Measurements from ENCODE around the gene MYOZ3. TPM values are rescaled to one million over a fixed set of nuclear protein-coding genes. Genes with fewer than 3 reads are reported as not detected.

The MYOZ3 gene
- total RNA-seq, 2 donors from 2014 or later, result 12.4 to 15.8 TPM

DNA sequence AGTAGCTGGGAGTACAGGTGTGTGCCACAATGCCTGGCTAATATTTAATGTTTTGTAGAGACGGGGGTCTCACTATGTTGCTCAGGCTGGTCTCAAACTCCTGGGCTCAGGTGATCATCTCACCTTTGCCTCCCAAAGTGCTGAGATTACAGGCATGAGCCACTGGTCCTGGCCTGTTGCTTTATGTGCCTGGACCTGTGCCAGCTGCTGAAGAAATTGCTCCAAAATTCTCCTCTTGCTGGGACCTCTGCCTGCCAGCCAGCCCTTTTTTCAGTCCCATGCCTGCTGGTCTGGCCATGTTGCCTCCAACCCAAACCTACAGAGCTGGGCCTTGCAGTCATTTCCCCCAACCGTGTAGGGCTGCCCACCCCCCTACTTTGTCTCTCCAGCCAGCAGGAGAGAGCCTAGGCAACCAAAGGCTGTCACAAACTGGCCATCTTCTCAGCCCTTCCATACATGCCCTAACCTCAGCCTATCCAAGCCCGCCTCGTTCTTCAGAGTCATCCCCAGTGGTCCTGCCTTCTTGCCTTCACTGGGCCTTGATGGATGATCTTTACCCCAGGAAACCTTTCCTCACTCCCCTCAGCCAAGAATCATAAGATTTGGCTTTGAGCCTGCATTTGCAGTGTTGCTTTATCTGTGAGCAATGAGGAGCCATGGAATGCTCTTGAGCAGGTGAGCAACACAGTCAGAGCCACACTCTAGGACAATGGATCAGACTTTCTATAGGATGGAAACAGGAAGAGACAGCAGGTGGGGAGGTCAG is 48.0 kb upstream of the MYOZ3 start:
- no peak overlapping the region for H3K27ac Mint-ChIP-seq
- H3K9me3 ChIP-seq (ENCODE audit: control insufficient read depth, low read length), result no peaks in the 10 kb centered on the region
- no peak overlapping the region for H3K4me3 ChIP-seq (ENCODE audit: low read length)
- H3K27me3 ChIP-seq (ENCODE audit: control insufficient read depth, insufficient read depth, low read length, poor library complexity, severe bottlenecking), result no peaks in the 10 kb centered on the region
- peaks cover 18% of the 10 kb centered on the region for H3K4me1 ChIP-seq (ENCODE audit: control insufficient read depth, insufficient read depth, low read length)
- TF ChIP-seq CTCF (conservative IDR thresholded peaks at IDR 0.05), result no peak
- no peak overlapping the region for H3K9ac ChIP-seq (ENCODE audit: extremely low read depth, low read length, poor library complexity, severe bottlenecking)
- H3K27ac ChIP-seq (ENCODE audit: low read depth, low read length), result no peak overlapping the region
- H3K4me1 Mint-ChIP-seq, result peaks cover 43% of the 10 kb centered on the region
- H3K4me3 Mint-ChIP-seq, result no peak overlapping the region
- peaks cover 4% of the 10 kb centered on the region for H3K27me3 Mint-ChIP-seq (ENCODE audit: insufficient read depth)
- DNase-seq, result no peak
- H3K36me3 Mint-ChIP-seq (ENCODE audit: low read depth), result no peaks in the 10 kb centered on the region
- H3K9me3 Mint-ChIP-seq, result no peaks in the 10 kb centered on the region
- H3K36me3 ChIP-seq (ENCODE audit: control insufficient read depth, insufficient read depth, low read length), result no peaks in the 10 kb centered on the region
- WGBS, 2 experiments (ENCODE audit: insufficient coverage in 1 of 2, insufficient read length in 1 of 2), result 91% methylated on average over 1 to 4 of the region's 4 CpGs

DNA sequence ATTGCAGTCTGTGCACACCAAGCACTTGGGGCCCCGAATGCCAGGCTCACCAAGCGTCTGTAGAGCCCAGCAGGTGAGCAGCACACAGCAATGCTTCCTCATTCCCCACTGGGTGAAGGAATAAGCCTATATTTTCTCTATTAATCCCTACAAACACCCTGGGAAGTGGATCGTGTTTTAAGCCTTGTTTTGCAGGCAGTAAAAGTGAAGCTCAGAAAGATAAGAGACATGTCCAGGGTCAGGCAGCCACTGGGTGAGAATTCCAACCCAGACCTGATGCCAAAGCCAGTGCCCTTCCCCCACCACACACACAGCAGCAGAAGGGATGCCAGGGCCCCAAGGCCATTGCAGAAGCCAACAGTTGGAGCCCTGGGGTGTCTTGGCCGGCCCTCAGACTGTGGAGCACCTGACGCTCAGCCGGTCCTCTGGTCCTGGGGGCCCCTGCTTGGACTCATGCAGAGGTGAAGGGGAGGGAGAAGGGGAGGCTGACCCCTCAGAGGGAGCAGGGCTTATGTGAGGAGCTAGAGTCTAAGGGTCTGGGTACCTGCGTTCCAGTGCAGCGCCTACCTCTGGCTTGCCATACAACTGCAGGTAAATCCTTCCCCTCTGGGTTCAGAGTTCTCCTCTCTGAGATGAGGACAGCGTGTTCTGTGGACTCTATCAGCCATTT is 46.9 kb upstream of the MYOZ3 start:
- Mint-ChIP-seq H3K4me3 (no peak overlapping the region), H3K36me3 (ENCODE audit: low read depth) (no peaks in the 10 kb centered on the region), H3K9me3 (no peaks in the 10 kb centered on the region), H3K4me1 (peaks cover 47% of the 10 kb centered on the region), H3K27me3 (ENCODE audit: insufficient read depth) (peaks cover 4% of the 10 kb centered on the region), H3K27ac (no peak overlapping the region)
- no peak overlapping the region for H3K9ac ChIP-seq (ENCODE audit: extremely low read depth, low read length, poor library complexity, severe bottlenecking)
- peak; percentile 77 for DNase-seq
- H3K9me3 ChIP-seq (ENCODE audit: control insufficient read depth, low read length), result no peaks in the 10 kb centered on the region
- no peaks in the 10 kb centered on the region for H3K36me3 ChIP-seq (ENCODE audit: control insufficient read depth, insufficient read depth, low read length)
- peaks cover 18% of the 10 kb centered on the region for H3K4me1 ChIP-seq (ENCODE audit: control insufficient read depth, insufficient read depth, low read length)
- TF ChIP-seq CTCF (conservative IDR thresholded peaks at IDR 0.05), result peak; percentile 80
- 78 to 91% methylated on average over 4 to 9 of the region's 9 CpGs for WGBS, 2 experiments (ENCODE audit: insufficient coverage in 1 of 2, insufficient read length in 1 of 2)
- H3K4me3 ChIP-seq (ENCODE audit: low read length), result no peak overlapping the region
- H3K27me3 ChIP-seq (ENCODE audit: control insufficient read depth, insufficient read depth, low read length, poor library complexity, severe bottlenecking), result no peaks in the 10 kb centered on the region
- H3K27ac ChIP-seq (ENCODE audit: low read depth, low read length), result no peak overlapping the region

GRCh38 chr5:150614661-150615060 is 46.4 kb upstream of the MYOZ3 start:
- no peaks in the 10 kb centered on the region for H3K9me3 Mint-ChIP-seq
- Histone ChIP-seq H3K27ac (ENCODE audit: low read depth, low read length) (no peak overlapping the region), H3K36me3 (ENCODE audit: control insufficient read depth, insufficient read depth, low read length) (no peaks in the 10 kb centered on the region), H3K27me3 (ENCODE audit: control insufficient read depth, insufficient read depth, low read length, poor library complexity, severe bottlenecking) (no peaks in the 10 kb centered on the region), H3K4me3 (ENCODE audit: low read length) (no peak overlapping the region), H3K9ac (ENCODE audit: extremely low read depth, low read length, poor library complexity, severe bottlenecking) (no peak overlapping the region), H3K9me3 (ENCODE audit: control insufficient read depth, low read length) (no peaks in the 10 kb centered on the region), H3K4me1 (ENCODE audit: control insufficient read depth, insufficient read depth, low read length) (peaks cover 23% of the 10 kb centered on the region)
- no peaks in the 10 kb centered on the region for H3K36me3 Mint-ChIP-seq (ENCODE audit: low read depth)
- DNase-seq, result no peak
- H3K27me3 Mint-ChIP-seq (ENCODE audit: insufficient read depth), result peaks cover 4% of the 10 kb centered on the region
- no peak for TF ChIP-seq CTCF (conservative IDR thresholded peaks at IDR 0.05)
- no peak overlapping the region for H3K4me3 Mint-ChIP-seq
- no peak overlapping the region for H3K27ac Mint-ChIP-seq
- WGBS, 2 experiments (ENCODE audit: insufficient coverage in 1 of 2, insufficient read length in 1 of 2), result 92 to 93% methylated on average over 3 to 4 of the region's 4 CpGs
- H3K4me1 Mint-ChIP-seq, result peaks cover 52% of the 10 kb centered on the region

All from endodermal cell (in vitro differentiated cells).